HepG2 (cell line): ENCODE measurements around the gene BICRAL. TPM values are rescaled to one million over a fixed set of nuclear protein-coding genes. Genes with fewer than 3 reads are reported as not detected.

Experiments used
- EEA1 ChIP-seq: sonication (generic); formaldehyde crosslinking; IDR thresholded peaks from 2 replicates; pipeline ENCODE4 v1.5.1; 2020; ENCODE audit warnings: mild to moderate bottlenecking, missing genetic modification reagents, borderline replicate concordance
- FLYWCH1 ChIP-seq: sonication (generic); formaldehyde crosslinking; IDR thresholded peaks from 2 replicates; pipeline ENCODE4 v1.8.1; 2023; ENCODE audit warnings: mild to moderate bottlenecking, missing genetic modification reagents
- HMG20A ChIP-seq: IDR thresholded peaks from 2 replicates; pipeline ENCODE4 v1.6.1; 2016; ENCODE audit warnings: borderline replicate concordance
- HOXA9 ChIP-seq: sonication (generic); formaldehyde crosslinking; IDR thresholded peaks from 2 replicates; pipeline ENCODE4 v1.8.1; 2022; ENCODE audit warnings: missing genetic modification reagents, mild to moderate bottlenecking, moderate library complexity, borderline replicate concordance
- KDM1A ChIP-seq: IDR thresholded peaks from 2 replicates; pipeline ENCODE4 v1.6.1; 2016; ENCODE audit warnings: missing compliant biosample characterization
- NCOR1 ChIP-seq: fragments of 200-600 bp; sonication (generic); IDR thresholded peaks from 2 replicates; pipeline ENCODE4 v1.7.0; 2017; ENCODE audit warnings: antibody characterized with exemption, low read length, borderline replicate concordance
- PAF1 ChIP-seq: IDR thresholded peaks from 2 replicates; pipeline ENCODE4 v1.6.1; 2016; ENCODE audit warnings: missing genetic modification reagents, missing compliant biosample characterization
- SIX1 ChIP-seq: sonication (generic); formaldehyde crosslinking; IDR thresholded peaks from 2 replicates; pipeline ENCODE4 v1.4.0; 2020; ENCODE audit warnings: missing genetic modification reagents, borderline replicate concordance
- YY1 ChIP-seq: IDR thresholded peaks from 2 replicates; pipeline ENCODE4 v1.6.1; 2011; ENCODE audit warnings: low read length, low read depth, moderate library complexity, mild to moderate bottlenecking; ENCODE audit not compliant: insufficient read depth, insufficient replicate concordance
- ZBTB1 ChIP-seq: sonication (generic); formaldehyde crosslinking; IDR thresholded peaks from 2 replicates; pipeline ENCODE4 v1.4.0; 2020; ENCODE audit warnings: missing genetic modification reagents, borderline replicate concordance
- ZBTB7A ChIP-seq: sonication (generic); formaldehyde crosslinking; IDR thresholded peaks from 2 replicates; pipeline ENCODE4 v1.8.0; 2022; ENCODE audit warnings: mild to moderate bottlenecking, missing genetic modification reagents
- ZNF253 ChIP-seq: sonication (generic); formaldehyde crosslinking; IDR thresholded peaks from 2 replicates; pipeline ENCODE4 v1.8.0; 2022; ENCODE audit warnings: mild to moderate bottlenecking, missing genetic modification reagents, borderline replicate concordance
- ZNF34 ChIP-seq: sonication (generic); formaldehyde crosslinking; IDR thresholded peaks from 2 replicates; pipeline ENCODE4 v1.4.0; 2020; ENCODE audit warnings: mild to moderate bottlenecking, missing genetic modification reagents, borderline replicate concordance
- ZNF432 ChIP-seq: sonication (generic); formaldehyde crosslinking; IDR thresholded peaks from 2 replicates; pipeline ENCODE4 v1.5.0; 2020; ENCODE audit warnings: missing genetic modification reagents, mild to moderate bottlenecking, borderline replicate concordance
- ZNF44 ChIP-seq: sonication (generic); formaldehyde crosslinking; IDR thresholded peaks from 2 replicates; pipeline ENCODE4 v1.5.1; 2020; ENCODE audit warnings: mild to moderate bottlenecking, missing genetic modification reagents
- ZNF747 ChIP-seq: sonication (generic); formaldehyde crosslinking; IDR thresholded peaks from 2 replicates; pipeline ENCODE4 v1.8.1; 2023; ENCODE audit warnings: missing genetic modification reagents, mild to moderate bottlenecking, borderline replicate concordance
- ZNF780A ChIP-seq: sonication (generic); formaldehyde crosslinking; IDR thresholded peaks from 2 replicates; pipeline ENCODE4 v1.8.0; 2022; ENCODE audit warnings: mild to moderate bottlenecking, missing genetic modification reagents, moderate library complexity
- polyA plus RNA-seq, 8 experiments: library from polyadenylated mRNA; depleted of rRNA in 3 of 8; stranded (reverse) in 7 of 8; unstranded in 1 of 8; fragments of >200 nt; fragmentation: Illumina TruSeq in 4 of 8; extraction: Trizol in 4 of 8; gene quantifications; 2 replicates each; pipeline versions ENCODE4 v1.2.1 to v1.2.3, GENCODE V29; 2011 to 2016; ENCODE audit warnings: low read depth in 4 of 8, missing spikeins in 1 of 8, mixed read lengths in 1 of 8; ENCODE audit not compliant: insufficient read depth in 1 of 8
- total RNA-seq, 5 experiments: library from RNA; depleted of rRNA; stranded (reverse); fragments of >200 nt; fragmentation: Illumina TruSeq; extraction: Trizol; gene quantifications; 2 replicates each; pipeline ENCODE4 v1.2.3, GENCODE V29; 2016; ENCODE audit warnings: low read depth in 1 of 5
- TF ChIP-seq, protein P1 (sequence below): fragments of 450-650 bp; IDR thresholded peaks from 2 replicates; pipeline ENCODE4 v1.6.1; 2017; ENCODE audit warnings: mild to moderate bottlenecking
- TF ChIP-seq, protein P2 (sequence below): sonication (generic); formaldehyde crosslinking; IDR thresholded peaks from 2 replicates; pipeline ENCODE4 v1.4.0; 2020; ENCODE audit warnings: missing genetic modification reagents
- TF ChIP-seq, protein P3 (sequence below): sonication (generic); formaldehyde crosslinking; IDR thresholded peaks from 2 replicates; pipeline ENCODE4 v1.4.0; 2020; ENCODE audit warnings: low read depth, missing genetic modification reagents

Gene BICRAL
- total and polyA plus RNA-seq, 2 of the 13 experiments (the other 11 are each of a cell fraction or from before 2014, with no cell fraction given), result 5.0 to 13.5 TPM

DNA sequence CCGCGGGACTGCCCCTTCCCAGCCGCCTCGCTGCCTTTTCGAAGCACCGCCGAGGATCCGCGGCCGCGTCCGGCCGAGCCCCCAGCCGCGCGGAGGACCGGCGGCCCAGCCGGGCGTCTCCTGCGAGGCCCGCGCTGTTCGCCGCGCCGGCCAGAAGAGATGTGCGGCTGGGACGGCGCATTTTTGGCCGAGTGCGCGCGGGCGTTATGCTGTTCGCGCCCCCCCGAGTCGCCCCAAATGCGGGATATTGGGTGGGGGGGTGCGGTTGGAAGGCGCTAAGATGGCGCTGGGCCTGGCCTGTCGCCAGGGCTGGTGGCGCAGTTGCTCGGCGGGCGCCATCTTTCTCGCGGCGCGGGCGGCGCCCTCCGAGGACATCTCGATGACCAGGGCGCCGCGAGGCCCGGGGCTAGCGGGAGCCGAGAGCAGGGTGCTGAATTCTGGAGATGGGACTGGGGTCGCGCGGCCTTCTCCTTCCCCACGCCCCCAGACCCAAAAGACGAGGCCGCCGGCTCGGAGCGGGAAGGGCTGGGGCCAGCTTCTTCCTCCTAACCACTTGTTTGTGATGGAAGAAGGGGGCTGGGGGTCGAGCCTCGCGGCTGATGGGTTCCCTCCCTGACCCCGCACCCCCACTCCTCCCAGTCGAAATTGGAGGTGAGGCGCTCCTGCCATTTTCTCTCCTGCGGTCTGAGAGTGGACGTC is 1.5 kb downstream of the BICRAL start (continued):
- TF ChIP-seq, protein P1, sequence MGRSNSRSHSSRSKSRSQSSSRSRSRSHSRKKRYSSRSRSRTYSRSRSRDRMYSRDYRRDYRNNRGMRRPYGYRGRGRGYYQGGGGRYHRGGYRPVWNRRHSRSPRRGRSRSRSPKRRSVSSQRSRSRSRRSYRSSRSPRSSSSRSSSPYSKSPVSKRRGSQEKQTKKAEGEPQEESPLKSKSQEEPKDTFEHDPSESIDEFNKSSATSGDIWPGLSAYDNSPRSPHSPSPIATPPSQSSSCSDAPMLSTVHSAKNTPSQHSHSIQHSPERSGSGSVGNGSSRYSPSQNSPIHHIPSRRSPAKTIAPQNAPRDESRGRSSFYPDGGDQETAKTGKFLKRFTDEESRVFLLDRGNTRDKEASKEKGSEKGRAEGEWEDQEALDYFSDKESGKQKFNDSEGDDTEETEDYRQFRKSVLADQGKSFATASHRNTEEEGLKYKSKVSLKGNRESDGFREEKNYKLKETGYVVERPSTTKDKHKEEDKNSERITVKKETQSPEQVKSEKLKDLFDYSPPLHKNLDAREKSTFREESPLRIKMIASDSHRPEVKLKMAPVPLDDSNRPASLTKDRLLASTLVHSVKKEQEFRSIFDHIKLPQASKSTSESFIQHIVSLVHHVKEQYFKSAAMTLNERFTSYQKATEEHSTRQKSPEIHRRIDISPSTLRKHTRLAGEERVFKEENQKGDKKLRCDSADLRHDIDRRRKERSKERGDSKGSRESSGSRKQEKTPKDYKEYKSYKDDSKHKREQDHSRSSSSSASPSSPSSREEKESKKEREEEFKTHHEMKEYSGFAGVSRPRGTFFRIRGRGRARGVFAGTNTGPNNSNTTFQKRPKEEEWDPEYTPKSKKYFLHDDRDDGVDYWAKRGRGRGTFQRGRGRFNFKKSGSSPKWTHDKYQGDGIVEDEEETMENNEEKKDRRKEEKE, result no peak
- TF ChIP-seq ZNF747 (CRISPR knock-in tag) (no peak), ZNF44 (CRISPR knock-in tag) (no peak), FLYWCH1 (CRISPR knock-in tag) (peak; percentile 42; the same call in 1 of the 2 replicates), ZBTB1 (CRISPR knock-in tag) (no peak; the same call in 1 of the 2 replicates), ZNF253 (CRISPR knock-in tag) (peak; percentile 83), ZNF432 (CRISPR knock-in tag) (no peak), SIX1 (CRISPR knock-in tag) (no peak), KDM1A (CRISPR knock-in tag) (no peak), HOXA9 (CRISPR knock-in tag) (no peak), ZNF34 (CRISPR knock-in tag) (peak; percentile 71; the same call in 1 of the 2 replicates), ZNF780A (CRISPR knock-in tag) (no peak), YY1 (peak; percentile 98), PAF1 (CRISPR knock-in tag) (no peak; the same call in 1 of the 2 replicates), HMG20A (CRISPR knock-in tag) (no peak), NCOR1 (peak; percentile 52; the same call in 1 of the 2 replicates), ZBTB7A (CRISPR knock-in tag) (peak; percentile 97), EEA1 (CRISPR knock-in tag) (peak; percentile 87; the same call in 1 of the 2 replicates)
- TF ChIP-seq, protein P2, sequence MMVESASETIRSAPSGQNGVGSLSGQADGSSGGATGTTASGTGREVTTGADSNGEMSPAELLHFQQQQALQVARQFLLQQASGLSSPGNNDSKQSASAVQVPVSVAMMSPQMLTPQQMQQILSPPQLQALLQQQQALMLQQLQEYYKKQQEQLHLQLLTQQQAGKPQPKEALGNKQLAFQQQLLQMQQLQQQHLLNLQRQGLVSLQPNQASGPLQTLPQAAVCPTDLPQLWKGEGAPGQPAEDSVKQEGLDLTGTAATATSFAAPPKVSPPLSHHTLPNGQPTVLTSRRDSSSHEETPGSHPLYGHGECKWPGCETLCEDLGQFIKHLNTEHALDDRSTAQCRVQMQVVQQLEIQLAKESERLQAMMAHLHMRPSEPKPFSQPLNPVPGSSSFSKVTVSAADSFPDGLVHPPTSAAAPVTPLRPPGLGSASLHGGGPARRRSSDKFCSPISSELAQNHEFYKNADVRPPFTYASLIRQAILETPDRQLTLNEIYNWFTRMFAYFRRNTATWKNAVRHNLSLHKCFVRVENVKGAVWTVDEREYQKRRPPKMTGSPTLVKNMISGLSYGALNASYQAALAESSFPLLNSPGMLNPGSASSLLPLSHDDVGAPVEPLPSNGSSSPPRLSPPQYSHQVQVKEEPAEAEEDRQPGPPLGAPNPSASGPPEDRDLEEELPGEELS (CRISPR knock-in tag), result peak; percentile 45; the same call in 1 of the 2 replicates
- TF ChIP-seq, protein P3, sequence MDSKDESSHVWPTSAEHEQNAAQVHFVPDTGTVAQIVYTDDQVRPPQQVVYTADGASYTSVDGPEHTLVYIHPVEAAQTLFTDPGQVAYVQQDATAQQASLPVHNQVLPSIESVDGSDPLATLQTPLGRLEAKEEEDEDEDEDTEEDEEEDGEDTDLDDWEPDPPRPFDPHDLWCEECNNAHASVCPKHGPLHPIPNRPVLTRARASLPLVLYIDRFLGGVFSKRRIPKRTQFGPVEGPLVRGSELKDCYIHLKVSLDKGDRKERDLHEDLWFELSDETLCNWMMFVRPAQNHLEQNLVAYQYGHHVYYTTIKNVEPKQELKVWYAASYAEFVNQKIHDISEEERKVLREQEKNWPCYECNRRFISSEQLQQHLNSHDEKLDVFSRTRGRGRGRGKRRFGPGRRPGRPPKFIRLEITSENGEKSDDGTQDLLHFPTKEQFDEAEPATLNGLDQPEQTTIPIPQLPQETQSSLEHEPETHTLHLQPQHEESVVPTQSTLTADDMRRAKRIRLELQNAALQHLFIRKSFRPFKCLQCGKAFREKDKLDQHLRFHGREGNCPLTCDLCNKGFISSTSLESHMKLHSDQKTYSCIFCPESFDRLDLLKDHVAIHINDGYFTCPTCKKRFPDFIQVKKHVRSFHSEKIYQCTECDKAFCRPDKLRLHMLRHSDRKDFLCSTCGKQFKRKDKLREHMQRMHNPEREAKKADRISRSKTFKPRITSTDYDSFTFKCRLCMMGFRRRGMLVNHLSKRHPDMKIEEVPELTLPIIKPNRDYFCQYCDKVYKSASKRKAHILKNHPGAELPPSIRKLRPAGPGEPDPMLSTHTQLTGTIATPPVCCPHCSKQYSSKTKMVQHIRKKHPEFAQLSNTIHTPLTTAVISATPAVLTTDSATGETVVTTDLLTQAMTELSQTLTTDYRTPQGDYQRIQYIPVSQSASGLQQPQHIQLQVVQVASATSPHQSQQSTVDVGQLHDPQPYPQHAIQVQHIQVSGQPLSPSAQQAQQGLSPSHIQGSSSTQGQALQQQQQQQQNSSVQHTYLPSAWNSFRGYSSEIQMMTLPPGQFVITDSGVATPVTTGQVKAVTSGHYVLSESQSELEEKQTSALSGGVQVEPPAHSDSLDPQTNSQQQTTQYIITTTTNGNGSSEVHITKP, result 0 out of 2 replicates have a peak, but pooled peaks have one; percentile 47
